ENCODE results near the gene LCA5. TPM values are rescaled to one million over a fixed set of nuclear protein-coding genes. Genes with fewer than 3 reads are reported as not detected.
"Not testable (repeated sequence)": the region's sequence is repeated elsewhere in the genome, so short reads cannot be mapped to it uniquely, and the experiment has no call there.

LCA5 gene
- total and polyA plus RNA-seq, 8 donors: 1.3 to 7.9 (median 2.6) TPM

- no peak for TF ChIP-seq CTCF (IDR thresholded peaks at IDR 0.05)
- no peak for FAIRE-seq
- H3K9me3 ChIP-seq: no peaks in the 10 kb centered on the region
- no peak overlapping the region for H3K4me3 ChIP-seq
- ATAC-seq: no peak
- H3K4me1 ChIP-seq: peaks cover 6 to 15% (median 6%) of the 10 kb centered on the region in 3 donors
- WGBS, 2 donors: 88 to 93% methylated on average over 1 of the region's 1 CpG
- no peak for DNase-seq
- H3K27me3 ChIP-seq: no peaks in the 10 kb centered on the region
- intact Hi-C loops (cut with DNase I): no loop called here
- no peaks in the 10 kb centered on the region for H3K36me3 ChIP-seq
- no peak overlapping the region for H3K27ac ChIP-seq
Measured at GRCh38 chr6:79543411-79543810, 6.2 kb upstream of the LCA5 start.

DNA sequence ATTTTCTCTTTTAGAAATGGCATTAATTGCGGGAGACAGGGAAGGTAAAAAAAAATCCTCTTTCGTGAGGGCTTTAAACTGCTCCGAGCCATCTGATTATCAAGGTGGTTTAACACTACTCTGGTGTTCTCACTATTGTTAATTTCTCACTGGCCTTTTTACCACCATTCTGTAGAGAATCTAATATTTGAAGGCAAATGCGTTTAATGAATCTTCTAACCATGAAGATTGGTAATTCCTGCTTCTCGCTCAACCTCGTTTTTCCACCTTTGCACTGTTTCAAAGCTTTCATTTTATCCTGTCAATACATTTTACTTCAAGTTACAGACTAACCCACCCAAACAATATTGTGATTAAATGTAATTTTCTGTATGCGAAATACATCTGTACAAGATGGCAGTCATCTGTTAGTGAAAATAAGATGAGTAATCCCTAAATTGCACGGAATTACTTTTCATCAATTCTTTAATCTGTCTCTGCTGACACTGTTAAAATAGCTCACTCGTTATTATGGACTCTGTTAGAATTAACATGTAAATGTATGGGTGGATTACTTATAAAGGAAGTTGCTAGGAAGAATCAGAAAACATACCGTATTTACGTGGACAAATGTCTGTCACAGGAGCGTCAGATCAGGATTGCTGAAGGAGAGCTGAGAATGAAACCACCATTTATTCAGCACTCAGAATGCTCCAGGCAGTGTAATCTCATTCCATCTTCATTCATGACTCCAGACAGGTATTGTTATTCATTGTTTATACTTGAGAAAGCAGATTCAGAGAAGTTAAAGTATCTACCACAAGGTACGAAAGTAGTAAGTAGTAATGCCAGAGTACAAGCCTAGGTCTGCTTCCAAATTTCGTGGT lies 1.1 kb upstream of the LCA5 start:
- H3K36me3 ChIP-seq: no peaks in the 10 kb centered on the region
- peak overlapping the region; percentile 3 to 89 (median 72) for H3K4me3 ChIP-seq
- H3K4me1 ChIP-seq: peaks cover 0 to 6% (median 0%) of the 10 kb centered on the region in 3 donors
- WGBS, 2 donors: 4 to 5% methylated on average over 14 of the region's 14 CpGs
- H3K9me3 ChIP-seq: no peaks in the 10 kb centered on the region
- TF ChIP-seq CTCF (IDR thresholded peaks at IDR 0.05): no peak
- FAIRE-seq (no peak), DNase-seq (no peak), ATAC-seq (peak in 1 of 4 donors; percentile 3)
- peak overlapping the region in 3 of 4 donors; percentile 79 to 85 (median 83) for H3K27ac ChIP-seq
- intact Hi-C loops (cut with DNase I): no loop called here
- no peaks in the 10 kb centered on the region for H3K27me3 ChIP-seq

GRCh38 chr6:79536585-79536953 lies 661 bp downstream of the LCA5 start:
- H3K27ac ChIP-seq: peak overlapping the region; percentile 79 to 87 (median 84)
- peak overlapping the region; percentile 61 to 89 (median 74) for H3K4me3 ChIP-seq
- ATAC-seq (peak; percentile 1 to 31 (median 14)), DNase-seq (peak in 2 of 6 donors; percentile 13 to 33), FAIRE-seq (no peak)
- TF ChIP-seq CTCF (IDR thresholded peaks at IDR 0.05): no peak
- H3K27me3 ChIP-seq: no peaks in the 10 kb centered on the region
- peaks cover 0 to 6% (median 0%) of the 10 kb centered on the region in 3 donors for H3K4me1 ChIP-seq
- H3K36me3 ChIP-seq: no peaks in the 10 kb centered on the region
- WGBS, 2 donors: 0% methylated on average over 9 of the region's 9 CpGs
- no peaks in the 10 kb centered on the region for H3K9me3 ChIP-seq
- intact Hi-C loops (cut with DNase I): no loop called here

- H3K27me3 ChIP-seq; intact Hi-C loops (cut with DNase I); DNase-seq; H3K9me3 ChIP-seq; H3K36me3 ChIP-seq; H3K27ac ChIP-seq; H3K4me3 ChIP-seq; ATAC-seq; FAIRE-seq: not testable (repeated sequence)
- WGBS, 2 donors: 91 to 98% methylated on average over 4 of the region's 4 CpGs
- H3K4me1 ChIP-seq: peaks cover 10 to 19% (median 18%) of the 10 kb centered on the region in 3 donors
Measured at GRCh38 chr6:79529567-79529966, 7.7 kb downstream of the LCA5 start.

DNA sequence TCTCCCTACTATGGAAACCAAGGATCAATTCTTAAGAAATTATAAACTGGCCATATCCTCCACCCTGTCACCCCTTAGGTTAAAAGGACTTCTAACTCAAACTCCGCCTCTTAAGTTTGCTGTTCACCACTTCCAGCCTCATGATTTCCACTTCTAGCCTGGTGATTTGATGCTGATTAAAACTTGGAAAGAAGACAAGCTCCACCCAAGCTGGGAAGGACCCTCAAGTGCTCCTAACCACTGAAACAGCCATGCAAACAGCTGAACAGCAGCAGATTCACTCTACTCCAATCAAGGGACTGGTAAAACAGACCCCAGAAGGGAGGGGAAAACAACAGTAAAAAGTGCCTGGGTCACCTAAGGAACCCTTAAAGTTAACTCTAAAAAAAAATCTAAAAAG lies 10.3 kb downstream of the LCA5 start:
- ATAC-seq: no peak
- H3K9me3 ChIP-seq: no peaks in the 10 kb centered on the region
- no peak overlapping the region for H3K4me3 ChIP-seq
- no peaks in the 10 kb centered on the region for H3K27me3 ChIP-seq
- H3K4me1 ChIP-seq: peaks cover 11 to 25% (median 22%) of the 10 kb centered on the region in 3 donors
- WGBS, 2 donors: 97 to 100% methylated on average over 1 of the region's 1 CpG
- H3K36me3 ChIP-seq: no peaks in the 10 kb centered on the region
- no peak for DNase-seq
- H3K27ac ChIP-seq: peak overlapping the region in 2 of 4 donors; percentile 73 to 77
- no peak for TF ChIP-seq CTCF (IDR thresholded peaks at IDR 0.05)
- intact Hi-C loops (cut with DNase I): no loop called here
- FAIRE-seq: no peak

Measured in pancreas (tissue), 10 donors.